ENCODE measurements around the gene RBL2.
"Not testable (repeated sequence)": the region's sequence is repeated elsewhere in the genome, so short reads cannot be mapped to it uniquely, and the experiment has no call there.

RBL2 gene

DNA sequence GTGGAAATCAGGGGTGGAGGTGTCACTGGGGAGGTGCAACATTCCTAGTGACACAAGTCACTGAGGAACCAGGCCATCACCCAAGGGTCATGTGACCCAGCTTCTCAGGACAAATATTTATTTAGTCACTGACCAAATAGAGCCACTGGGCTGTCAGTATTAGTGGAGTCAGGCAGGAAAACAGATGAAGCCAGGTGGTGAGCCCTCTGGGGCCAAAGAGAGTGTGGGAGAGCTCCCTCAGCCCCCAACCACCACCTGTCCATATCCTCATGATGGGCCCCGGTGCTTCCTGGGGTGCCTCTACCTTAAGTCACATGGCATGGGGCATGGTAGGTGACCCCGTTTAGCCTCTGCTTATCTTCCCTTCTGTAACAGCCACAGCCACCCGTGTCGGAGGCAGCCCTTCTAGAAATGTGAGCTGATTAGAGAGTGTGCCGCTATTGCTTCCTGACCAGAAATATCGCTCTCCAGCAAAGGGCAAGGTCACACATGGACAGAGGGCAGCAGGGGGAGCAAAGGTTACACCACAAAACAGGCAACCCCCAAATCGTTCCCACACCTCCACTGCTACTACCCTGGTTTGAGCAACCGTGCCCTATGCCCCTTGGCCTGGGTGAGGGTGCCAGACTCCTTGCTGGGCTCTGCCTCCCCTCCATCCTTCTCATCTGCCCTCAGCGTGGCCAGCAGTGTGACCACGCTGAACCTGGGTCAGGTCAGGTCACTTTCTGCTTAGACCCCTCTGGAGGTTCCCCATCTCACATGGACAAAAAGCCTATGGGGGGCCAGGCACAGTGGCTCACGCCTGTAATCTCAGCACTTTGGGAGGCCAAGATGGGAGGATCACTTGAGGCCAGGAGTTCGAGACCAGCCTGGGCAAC lies 77.4 kb downstream of the RBL2 start:
- TF ChIP-seq, protein P1, sequence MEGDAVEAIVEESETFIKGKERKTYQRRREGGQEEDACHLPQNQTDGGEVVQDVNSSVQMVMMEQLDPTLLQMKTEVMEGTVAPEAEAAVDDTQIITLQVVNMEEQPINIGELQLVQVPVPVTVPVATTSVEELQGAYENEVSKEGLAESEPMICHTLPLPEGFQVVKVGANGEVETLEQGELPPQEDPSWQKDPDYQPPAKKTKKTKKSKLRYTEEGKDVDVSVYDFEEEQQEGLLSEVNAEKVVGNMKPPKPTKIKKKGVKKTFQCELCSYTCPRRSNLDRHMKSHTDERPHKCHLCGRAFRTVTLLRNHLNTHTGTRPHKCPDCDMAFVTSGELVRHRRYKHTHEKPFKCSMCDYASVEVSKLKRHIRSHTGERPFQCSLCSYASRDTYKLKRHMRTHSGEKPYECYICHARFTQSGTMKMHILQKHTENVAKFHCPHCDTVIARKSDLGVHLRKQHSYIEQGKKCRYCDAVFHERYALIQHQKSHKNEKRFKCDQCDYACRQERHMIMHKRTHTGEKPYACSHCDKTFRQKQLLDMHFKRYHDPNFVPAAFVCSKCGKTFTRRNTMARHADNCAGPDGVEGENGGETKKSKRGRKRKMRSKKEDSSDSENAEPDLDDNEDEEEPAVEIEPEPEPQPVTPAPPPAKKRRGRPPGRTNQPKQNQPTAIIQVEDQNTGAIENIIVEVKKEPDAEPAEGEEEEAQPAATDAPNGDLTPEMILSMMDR (IDR thresholded peaks at IDR 0.05; ENCODE audit: poor library complexity, severe bottlenecking) = no peak
- Histone ChIP-seq H3K36me3 (ENCODE audit: low read depth) (no peaks in the 10 kb centered on the region), H3K4me1 (ENCODE audit: insufficient read depth, poor library complexity, severe bottlenecking) (no peaks in the 10 kb centered on the region), H3K27me3 (ENCODE audit: insufficient read depth, poor library complexity, severe bottlenecking) (no peaks in the 10 kb centered on the region), H3K27ac (ENCODE audit: poor library complexity, severe bottlenecking) (no peak overlapping the region), H3K9me3 (ENCODE audit: severe bottlenecking) (no peaks in the 10 kb centered on the region), H3K4me3 (ENCODE audit: severe bottlenecking) (no peak overlapping the region)
- ATAC-seq (ENCODE audit: low read depth) (no peak), DNase-seq (ENCODE audit: low spot score) (no peak)

DNA sequence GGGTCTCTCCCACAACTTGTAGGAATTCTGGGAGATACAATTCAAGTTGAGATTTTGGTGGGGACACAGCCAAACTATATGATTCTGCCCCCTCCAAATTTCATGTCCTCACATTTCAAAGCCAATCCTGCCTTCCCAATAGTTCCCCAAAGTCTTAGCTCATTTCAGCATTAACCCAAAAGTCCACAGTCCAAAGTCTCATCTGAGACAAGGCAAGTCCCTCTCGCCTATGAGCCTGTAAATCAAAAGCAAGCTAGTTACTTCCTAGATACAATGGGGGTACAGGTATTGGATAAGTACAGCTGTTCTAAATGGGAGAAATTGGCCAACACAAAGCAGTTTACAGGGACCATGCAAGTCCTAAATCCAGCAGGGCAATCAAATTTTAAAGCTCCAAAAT lies 78.5 kb downstream of the RBL2 start:
- not testable (repeated sequence) for ATAC-seq (ENCODE audit: low read depth); DNase-seq (ENCODE audit: low spot score); H3K4me3 ChIP-seq (ENCODE audit: severe bottlenecking); H3K27me3 ChIP-seq (ENCODE audit: insufficient read depth, poor library complexity, severe bottlenecking); H3K9me3 ChIP-seq (ENCODE audit: severe bottlenecking); H3K27ac ChIP-seq (ENCODE audit: poor library complexity, severe bottlenecking); H3K36me3 ChIP-seq (ENCODE audit: low read depth); H3K4me1 ChIP-seq (ENCODE audit: insufficient read depth, poor library complexity, severe bottlenecking)

DNA sequence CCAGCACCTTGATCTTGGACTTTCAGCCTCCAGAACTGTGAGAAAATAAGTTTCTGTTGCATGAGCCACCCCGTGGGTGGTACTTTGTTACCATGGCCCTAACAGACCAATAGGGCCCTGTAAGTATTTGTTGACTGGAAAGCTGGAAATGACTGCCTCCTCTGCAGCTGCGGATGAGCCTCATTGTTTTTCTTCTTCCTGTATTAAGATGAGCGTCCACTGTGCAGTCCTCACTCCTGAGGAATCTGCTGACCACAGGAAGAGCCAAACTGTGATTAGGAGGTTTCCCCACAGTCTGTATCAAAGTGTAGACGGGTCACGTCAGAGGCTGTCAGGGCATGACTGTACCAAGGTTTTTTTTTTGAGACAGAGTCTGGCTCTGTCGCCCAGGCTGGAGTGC lies 81.0 kb downstream of the RBL2 start:
- Histone ChIP-seq H3K9me3 (ENCODE audit: severe bottlenecking) (no peaks in the 10 kb centered on the region), H3K36me3 (ENCODE audit: low read depth) (no peaks in the 10 kb centered on the region), H3K27ac (ENCODE audit: poor library complexity, severe bottlenecking) (no peak overlapping the region), H3K4me3 (ENCODE audit: severe bottlenecking) (no peak overlapping the region), H3K4me1 (ENCODE audit: insufficient read depth, poor library complexity, severe bottlenecking) (no peaks in the 10 kb centered on the region), H3K27me3 (ENCODE audit: insufficient read depth, poor library complexity, severe bottlenecking) (no peaks in the 10 kb centered on the region)
- ATAC-seq (ENCODE audit: low read depth) (no peak), DNase-seq (ENCODE audit: low spot score) (no peak)
- TF ChIP-seq, protein P1 (IDR thresholded peaks at IDR 0.05; ENCODE audit: poor library complexity, severe bottlenecking) = no peak

DNA sequence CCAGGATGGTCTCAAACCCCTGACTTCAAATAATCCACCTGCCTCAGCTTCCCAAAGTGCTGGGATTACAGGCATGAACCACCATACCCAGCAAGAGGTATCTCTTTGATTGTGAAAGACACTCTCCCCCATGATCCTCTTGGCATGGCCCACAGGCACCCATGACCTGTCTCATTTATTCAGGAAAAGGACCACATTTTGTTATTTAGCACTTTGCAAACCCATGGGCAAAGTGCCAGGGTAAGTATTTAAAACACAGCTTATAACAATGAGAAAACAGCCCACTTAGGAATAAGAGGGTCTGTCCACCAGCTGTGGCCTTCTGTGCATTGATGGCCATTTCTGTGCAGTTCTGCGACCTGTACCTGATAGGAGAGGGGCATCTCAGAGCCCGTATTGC lies 81.5 kb downstream of the RBL2 start:
- TF ChIP-seq, protein P1 (IDR thresholded peaks at IDR 0.05; ENCODE audit: poor library complexity, severe bottlenecking) = no peak
- H3K4me3 ChIP-seq (ENCODE audit: severe bottlenecking) = no peak overlapping the region
- no peaks in the 10 kb centered on the region for H3K9me3 ChIP-seq (ENCODE audit: severe bottlenecking)
- H3K27me3 ChIP-seq (ENCODE audit: insufficient read depth, poor library complexity, severe bottlenecking) = no peaks in the 10 kb centered on the region
- no peaks in the 10 kb centered on the region for H3K4me1 ChIP-seq (ENCODE audit: insufficient read depth, poor library complexity, severe bottlenecking)
- DNase-seq (ENCODE audit: low spot score) (no peak), ATAC-seq (ENCODE audit: low read depth) (no peak)
- no peaks in the 10 kb centered on the region for H3K36me3 ChIP-seq (ENCODE audit: low read depth)
- no peak overlapping the region for H3K27ac ChIP-seq (ENCODE audit: poor library complexity, severe bottlenecking)

DNA sequence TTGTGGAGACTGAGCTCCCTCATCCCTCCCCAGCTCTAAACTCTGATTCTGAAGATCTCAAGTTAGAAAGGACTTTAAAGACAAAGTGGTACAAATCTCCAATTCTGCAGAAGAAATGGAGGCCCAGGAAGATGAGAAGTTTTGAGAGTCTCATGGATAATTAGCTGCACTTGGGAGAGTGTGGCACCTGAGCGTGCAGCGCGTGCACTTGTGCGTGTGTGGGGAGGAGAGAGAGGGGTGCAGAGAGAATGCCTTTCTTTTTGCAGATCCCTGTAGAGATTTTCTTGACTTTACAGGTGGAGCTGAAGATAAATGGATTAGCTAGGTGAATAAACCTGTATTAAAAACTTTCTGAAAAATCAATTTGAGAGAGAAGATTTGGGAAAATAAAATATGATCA lies 83.6 kb downstream of the RBL2 start:
- ATAC-seq (ENCODE audit: low read depth) (no peak), DNase-seq (ENCODE audit: low spot score) (no peak)
- H3K4me3 ChIP-seq (ENCODE audit: severe bottlenecking) = no peak overlapping the region
- no peaks in the 10 kb centered on the region for H3K4me1 ChIP-seq (ENCODE audit: insufficient read depth, poor library complexity, severe bottlenecking)
- TF ChIP-seq, protein P1 (IDR thresholded peaks at IDR 0.05; ENCODE audit: poor library complexity, severe bottlenecking) = no peak
- no peaks in the 10 kb centered on the region for H3K36me3 ChIP-seq (ENCODE audit: low read depth)
- H3K9me3 ChIP-seq (ENCODE audit: severe bottlenecking) = no peaks in the 10 kb centered on the region
- no peaks in the 10 kb centered on the region for H3K27me3 ChIP-seq (ENCODE audit: insufficient read depth, poor library complexity, severe bottlenecking)
- no peak overlapping the region for H3K27ac ChIP-seq (ENCODE audit: poor library complexity, severe bottlenecking)
